GM12878 (cell line): ENCODE measurements around the gene NPB. TPM values are rescaled to one million over a fixed set of nuclear protein-coding genes. Genes with fewer than 3 reads are reported as not detected.

Source experiments
- ATAC-seq: fragments of 200-7000 bp; cut with Tn5 transposase; 3 replicates; pipeline ENCODE4 v1.9.1; 2020; ENCODE audit warnings: mild to moderate bottlenecking, moderate library complexity
- BruUV-seq: library from RNA; stranded (reverse); fragments of 400-500 nt; replicated peaks from 2 replicates; lab custom pipeline; 2021; lab: Mats Ljungman, UMichigan
- CTCF ChIA-PET: fragments of 300-600 bp; sonication (Branson Sonifier 250); formaldehyde crosslinking; extraction: SDS; loops from one replicate; lab custom pipeline; 2021; ENCODE audit warnings: inconsistent platforms; lab: Yijun Ruan, JAX
- POLR2A ChIA-PET: fragments of 350-600 bp; formaldehyde crosslinking; extraction: SDS; loops from one replicate; lab custom pipeline; 2021; ENCODE audit warnings: inconsistent platforms; lab: Charles Lee
- RAD21 ChIA-PET: fragments of 300-600 bp; sonication (Branson Sonifier 250); formaldehyde crosslinking; loops from one replicate; lab custom pipeline; 2023; ENCODE audit warnings: antibody characterized with exemption; ENCODE audit not compliant: unreplicated experiment; lab: Charles Lee
- SMC1A ChIA-PET: fragments of 300-600 bp; sonication (Branson Sonifier 250); formaldehyde crosslinking; loops from one replicate; lab custom pipeline; 2023; ENCODE audit not compliant: unreplicated experiment, uncharacterized antibody; lab: Charles Lee
- DNase-seq: peaks from one replicate; pipeline ENCODE4 v3.0.0-alpha.2; 2011; ENCODE audit warnings: low read depth, low spot score
- FAIRE-seq: peaks from 3 replicates; lab custom pipeline; 2011; peaks lifted over from hg19 to GRCh38; lab: Jason Lieb, UNC
- H2AFZ ChIP-seq: 2 replicates; pipeline ENCODE4 v1.6.0; 2011; ENCODE audit warnings: low read depth, low read length, control low read depth; ENCODE audit not compliant: control insufficient read depth
- H3K27ac ChIP-seq: 2 replicates; pipeline ENCODE4 v1.5.1; 2011; ENCODE audit warnings: control low read depth; ENCODE audit not compliant: control insufficient read depth, insufficient read depth
- H3K27me3 ChIP-seq, 2 experiments: replicated peaks in 1 of 2; 2 replicates each; pipeline versions ENCODE4 v1.6.0 to v1.6.1; 2011; ENCODE audit warnings: low read length in 1 of 2; ENCODE audit not compliant: control insufficient read depth in 2 of 2, insufficient read depth in 2 of 2
- H3K36me3 ChIP-seq, 2 experiments: 2 replicates each; pipeline ENCODE4 v1.5.1; 2011; ENCODE audit warnings: low read length in 1 of 2; ENCODE audit not compliant: control insufficient read depth in 2 of 2, insufficient read depth in 2 of 2
- H3K4me1 ChIP-seq: 2 replicates; pipeline ENCODE4 v1.6.1; 2011; ENCODE audit warnings: mild to moderate bottlenecking, low read length, moderate library complexity, mixed read lengths; ENCODE audit not compliant: control insufficient read depth, insufficient read depth
- H3K4me2 ChIP-seq: 2 replicates; pipeline ENCODE4 v1.6.0; 2011; ENCODE audit warnings: control low read depth; ENCODE audit not compliant: control insufficient read depth, insufficient read depth
- H3K4me3 ChIP-seq: fragments of 200-600 bp; sonication (generic); 2 replicates; pipeline ENCODE4 v1.5.1; 2016
- H3K79me2 ChIP-seq: 2 replicates; pipeline ENCODE4 v1.6.0; 2011; ENCODE audit warnings: low read length; ENCODE audit not compliant: control insufficient read depth, insufficient read depth
- H3K9ac ChIP-seq: 2 replicates; pipeline ENCODE4 v1.8.0; 2011; ENCODE audit warnings: low read length, control low read depth, mixed read lengths; ENCODE audit not compliant: control insufficient read depth, insufficient read depth
- H3K9me3 ChIP-seq: replicated peaks from 3 replicates; pipeline ENCODE4 v1.5.1; 2011; ENCODE audit warnings: mild to moderate bottlenecking, low read length; ENCODE audit not compliant: control insufficient read depth, insufficient read depth
- H4K20me1 ChIP-seq: 2 replicates; pipeline ENCODE4 v1.6.0; 2011; ENCODE audit not compliant: control insufficient read depth, insufficient read depth
- BCL11A ChIP-seq: IDR thresholded peaks from 2 replicates; pipeline ENCODE4 v1.6.1; 2011; ENCODE audit warnings: low read depth, low read length
- BRCA1 ChIP-seq: IDR thresholded peaks from 2 replicates; pipeline ENCODE4 v1.6.1; 2011; ENCODE audit warnings: low read depth, low read length, improper control_type of control experiment
- ESRRA ChIP-seq: IDR thresholded peaks from 2 replicates; pipeline ENCODE4 v1.6.1; 2012; ENCODE audit warnings: mild to moderate bottlenecking, low read length, improper control_type of control experiment
- FOS ChIP-seq: IDR thresholded peaks from 3 replicates; pipeline ENCODE4 v1.6.1; 2011; ENCODE audit warnings: borderline replicate concordance; ENCODE audit not compliant: insufficient read length; ENCODE audit errors: extremely low read depth
- HDGF ChIP-seq: fragments of 450-650 bp; IDR thresholded peaks from 2 replicates; pipeline ENCODE4 v1.6.1; 2016; ENCODE audit warnings: antibody characterized with exemption
- MTA3 ChIP-seq: IDR thresholded peaks from 2 replicates; pipeline ENCODE4 v1.6.1; 2012; ENCODE audit warnings: low read length, inconsistent platforms, borderline replicate concordance
- NFYA ChIP-seq: IDR thresholded peaks from 2 replicates; pipeline ENCODE4 v1.6.1; 2011; ENCODE audit warnings: low read depth, mild to moderate bottlenecking, low read length, improper control_type of control experiment, borderline replicate concordance
- PAX5 ChIP-seq: IDR thresholded peaks from 2 replicates; pipeline ENCODE4 v1.6.1; 2011; ENCODE audit warnings: low read depth, low read length, borderline replicate concordance
- SIX5 ChIP-seq: IDR thresholded peaks from 2 replicates; pipeline ENCODE4 v1.6.1; 2011; ENCODE audit warnings: mild to moderate bottlenecking, low read depth, low read length, moderate library complexity; ENCODE audit not compliant: severe bottlenecking
- WGBS: methylation state at CpG from one replicate; pipeline ENCODE4 v1.1.6; 2016; ENCODE audit warnings: low lambda C conversion rate; ENCODE audit not compliant: insufficient replicate concordance, insufficient coverage; ENCODE audit errors: missing lambda C conversion rate; 5-methylcytosine and 5-hydroxymethylcytosine counted together
- in situ Hi-C: fragments of 300-500 bp; cut with MboI; formaldehyde crosslinking; loops from 9 replicates; pipeline ENCODE4 v1.14.3; 2018; ENCODE audit warnings: mixed read lengths
- intact Hi-C: fragments of 100-400 bp; cut with micrococcal nuclease; formaldehyde crosslinking; loops from one replicate; pipeline ENCODE4 v1.14.2; 2022; ENCODE audit not compliant: unreplicated experiment
- polyA plus RNA-seq, 11 experiments: library from polyadenylated mRNA; depleted of rRNA in 4 of 11; unstranded in 6 of 11; stranded (reverse) in 5 of 11; fragments of >200 nt; fragmentation: Nextera tagmentation in 4 of 11; fragmentation: Illumina TruSeq in 1 of 11; extraction: Ambion mirVana in 4 of 11; extraction: Trizol in 1 of 11; gene quantifications; 1 replicate in 1 of 11; 2 replicates in 10 of 11; pipeline versions ENCODE4 v1.2.1 to v1.2.3, GENCODE V29; 2011 to 2016; ENCODE audit warnings: inconsistent platforms in 2 of 11, missing spikeins in 2 of 11, low read depth in 1 of 11
- total RNA-seq, 4 experiments: library from RNA; depleted of rRNA in 3 of 4; stranded (reverse); fragments of >200 nt in 3 of 4; fragmentation: Illumina TruSeq in 1 of 4; extraction: Trizol in 1 of 4; gene quantifications; 2 replicates each; pipeline versions ENCODE4 v1.2.1 to v1.2.3, GENCODE V29; 2013 to 2021
- TF ChIP-seq, protein P1 (sequence below): IDR thresholded peaks from 2 replicates; pipeline ENCODE4 v1.6.1; 2012; ENCODE audit warnings: improper control_type of control experiment, low read depth, low read length; ENCODE audit not compliant: insufficient replicate concordance
- TF ChIP-seq, protein P2 (sequence below): fragments of 450-650 bp; IDR thresholded peaks from 2 replicates; pipeline ENCODE4 v1.6.1; 2017; ENCODE audit warnings: antibody characterized with exemption, mild to moderate bottlenecking, moderate library complexity
- TF ChIP-seq, protein P3 (sequence below): IDR thresholded peaks from 2 replicates; pipeline ENCODE4 v1.6.1; 2012; ENCODE audit warnings: low read length, inconsistent platforms
- TF ChIP-seq, protein P4 (sequence below): IDR thresholded peaks from 2 replicates; pipeline ENCODE4 v1.6.1; 2012; ENCODE audit warnings: low read depth, low read length, improper control_type of control experiment

Gene NPB
- total and polyA plus RNA-seq, 10 of the 15 experiments (the other 5 are each of a cell fraction or from before 2014, with no cell fraction given): 0.03 to 0.40 (median 0.15) TPM; not detected in 2

DNA sequence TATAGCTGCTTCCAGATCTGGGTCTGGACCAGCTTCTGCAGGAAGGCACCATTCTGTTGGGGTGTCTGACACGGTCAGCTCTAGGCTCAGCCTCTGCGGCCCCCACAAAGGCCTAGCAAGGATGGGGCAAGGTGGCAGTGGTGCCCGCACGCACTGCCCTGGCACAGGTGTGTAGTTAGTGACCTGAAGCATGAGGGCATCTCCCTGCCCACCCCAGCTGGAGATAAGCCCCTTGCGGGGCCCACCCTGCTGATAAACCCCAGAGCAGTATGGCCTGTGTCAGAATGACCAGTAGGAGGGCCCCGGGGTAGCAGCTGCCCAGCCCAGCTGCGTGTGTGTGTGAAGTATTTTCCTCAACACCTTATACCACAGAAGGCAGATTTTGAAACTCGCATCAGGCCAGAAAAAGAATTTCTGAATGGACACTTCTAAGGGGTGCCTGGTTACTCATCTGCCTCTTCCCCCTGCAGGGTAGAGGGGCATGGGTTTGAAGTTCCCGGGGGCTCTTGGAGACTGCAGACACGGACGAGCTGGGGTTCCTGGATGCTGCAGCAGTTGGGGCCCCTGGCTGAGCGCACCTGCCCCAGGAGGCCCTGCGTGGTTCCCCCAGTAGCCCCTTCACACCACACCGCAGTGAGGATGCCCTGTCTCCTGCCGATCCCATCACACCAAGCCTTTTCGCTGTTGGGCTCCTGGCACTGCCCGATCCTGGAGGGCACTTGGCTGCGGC lies 35.4 kb upstream of the NPB start:
- no peak for FAIRE-seq
- H4K20me1 ChIP-seq: 0 out of 2 replicates have a peak, but pooled peaks cover 3% of the 10 kb centered on the region
- H3K27me3 ChIP-seq: no peaks in the 10 kb centered on the region
- peak overlapping the region; percentile 9 for H3K9ac ChIP-seq
- no peak overlapping the region for H3K4me2 ChIP-seq
- no peak overlapping the region for H3K27ac ChIP-seq
- H3K79me2 ChIP-seq: peaks cover 72% of the 10 kb centered on the region
- ChIA-PET RAD21 (interaction anchor here (0.6 kb wide), 1 partner anchor 17 kb away, joined by 3 read pairs; no protein-coding TSS in a partner anchor), CTCF (interaction anchor here (0.9 to 1.0 kb wide), 2 partner anchors 8 to 131 kb away, joined by 3 read pairs; no protein-coding TSS in a partner anchor), SMC1A (no interaction called here), POLR2A (interaction anchor here (0.6 to 1.4 kb wide), 3 partner anchors 14 to 102 kb away, joined by 3 to 5 read pairs (median 3); partner anchors contain the start of gene MCRIP1)
- peak; percentile 0; the same call in 1 of the 3 replicates for ATAC-seq
- in situ Hi-C loops: no loop called here
- H2AFZ ChIP-seq: no peak overlapping the region
- H3K36me3 ChIP-seq: peaks cover 11 to 24% of the 10 kb centered on the region in 2 experiments; a peak in 3 of 4 replicates
- peaks cover 13% of the 10 kb centered on the region for H3K4me1 ChIP-seq
- no peak overlapping the region for H3K4me3 ChIP-seq
- intact Hi-C loops: no loop called here
- no peak for DNase-seq
- 61% methylated on average over 18 of the region's 18 CpGs for WGBS
- BruUV-seq: no TSS peak
- no peaks in the 10 kb centered on the region for H3K9me3 ChIP-seq
- TF ChIP-seq, protein P1, sequence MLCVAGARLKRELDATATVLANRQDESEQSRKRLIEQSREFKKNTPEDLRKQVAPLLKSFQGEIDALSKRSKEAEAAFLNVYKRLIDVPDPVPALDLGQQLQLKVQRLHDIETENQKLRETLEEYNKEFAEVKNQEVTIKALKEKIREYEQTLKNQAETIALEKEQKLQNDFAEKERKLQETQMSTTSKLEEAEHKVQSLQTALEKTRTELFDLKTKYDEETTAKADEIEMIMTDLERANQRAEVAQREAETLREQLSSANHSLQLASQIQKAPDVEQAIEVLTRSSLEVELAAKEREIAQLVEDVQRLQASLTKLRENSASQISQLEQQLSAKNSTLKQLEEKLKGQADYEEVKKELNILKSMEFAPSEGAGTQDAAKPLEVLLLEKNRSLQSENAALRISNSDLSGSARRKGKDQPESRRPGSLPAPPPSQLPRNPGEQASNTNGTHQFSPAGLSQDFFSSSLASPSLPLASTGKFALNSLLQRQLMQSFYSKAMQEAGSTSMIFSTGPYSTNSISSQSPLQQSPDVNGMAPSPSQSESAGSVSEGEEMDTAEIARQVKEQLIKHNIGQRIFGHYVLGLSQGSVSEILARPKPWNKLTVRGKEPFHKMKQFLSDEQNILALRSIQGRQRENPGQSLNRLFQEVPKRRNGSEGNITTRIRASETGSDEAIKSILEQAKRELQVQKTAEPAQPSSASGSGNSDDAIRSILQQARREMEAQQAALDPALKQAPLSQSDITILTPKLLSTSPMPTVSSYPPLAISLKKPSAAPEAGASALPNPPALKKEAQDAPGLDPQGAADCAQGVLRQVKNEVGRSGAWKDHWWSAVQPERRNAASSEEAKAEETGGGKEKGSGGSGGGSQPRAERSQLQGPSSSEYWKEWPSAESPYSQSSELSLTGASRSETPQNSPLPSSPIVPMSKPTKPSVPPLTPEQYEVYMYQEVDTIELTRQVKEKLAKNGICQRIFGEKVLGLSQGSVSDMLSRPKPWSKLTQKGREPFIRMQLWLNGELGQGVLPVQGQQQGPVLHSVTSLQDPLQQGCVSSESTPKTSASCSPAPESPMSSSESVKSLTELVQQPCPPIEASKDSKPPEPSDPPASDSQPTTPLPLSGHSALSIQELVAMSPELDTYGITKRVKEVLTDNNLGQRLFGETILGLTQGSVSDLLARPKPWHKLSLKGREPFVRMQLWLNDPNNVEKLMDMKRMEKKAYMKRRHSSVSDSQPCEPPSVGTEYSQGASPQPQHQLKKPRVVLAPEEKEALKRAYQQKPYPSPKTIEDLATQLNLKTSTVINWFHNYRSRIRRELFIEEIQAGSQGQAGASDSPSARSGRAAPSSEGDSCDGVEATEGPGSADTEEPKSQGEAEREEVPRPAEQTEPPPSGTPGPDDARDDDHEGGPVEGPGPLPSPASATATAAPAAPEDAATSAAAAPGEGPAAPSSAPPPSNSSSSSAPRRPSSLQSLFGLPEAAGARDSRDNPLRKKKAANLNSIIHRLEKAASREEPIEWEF: peak; percentile 13
- TF ChIP-seq HDGF: 0 out of 2 replicates have a peak, but pooled peaks have one; percentile 63
- TF ChIP-seq SIX5: no peak
- TF ChIP-seq, protein P2, sequence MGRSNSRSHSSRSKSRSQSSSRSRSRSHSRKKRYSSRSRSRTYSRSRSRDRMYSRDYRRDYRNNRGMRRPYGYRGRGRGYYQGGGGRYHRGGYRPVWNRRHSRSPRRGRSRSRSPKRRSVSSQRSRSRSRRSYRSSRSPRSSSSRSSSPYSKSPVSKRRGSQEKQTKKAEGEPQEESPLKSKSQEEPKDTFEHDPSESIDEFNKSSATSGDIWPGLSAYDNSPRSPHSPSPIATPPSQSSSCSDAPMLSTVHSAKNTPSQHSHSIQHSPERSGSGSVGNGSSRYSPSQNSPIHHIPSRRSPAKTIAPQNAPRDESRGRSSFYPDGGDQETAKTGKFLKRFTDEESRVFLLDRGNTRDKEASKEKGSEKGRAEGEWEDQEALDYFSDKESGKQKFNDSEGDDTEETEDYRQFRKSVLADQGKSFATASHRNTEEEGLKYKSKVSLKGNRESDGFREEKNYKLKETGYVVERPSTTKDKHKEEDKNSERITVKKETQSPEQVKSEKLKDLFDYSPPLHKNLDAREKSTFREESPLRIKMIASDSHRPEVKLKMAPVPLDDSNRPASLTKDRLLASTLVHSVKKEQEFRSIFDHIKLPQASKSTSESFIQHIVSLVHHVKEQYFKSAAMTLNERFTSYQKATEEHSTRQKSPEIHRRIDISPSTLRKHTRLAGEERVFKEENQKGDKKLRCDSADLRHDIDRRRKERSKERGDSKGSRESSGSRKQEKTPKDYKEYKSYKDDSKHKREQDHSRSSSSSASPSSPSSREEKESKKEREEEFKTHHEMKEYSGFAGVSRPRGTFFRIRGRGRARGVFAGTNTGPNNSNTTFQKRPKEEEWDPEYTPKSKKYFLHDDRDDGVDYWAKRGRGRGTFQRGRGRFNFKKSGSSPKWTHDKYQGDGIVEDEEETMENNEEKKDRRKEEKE: no peak
- TF ChIP-seq, protein P3, sequence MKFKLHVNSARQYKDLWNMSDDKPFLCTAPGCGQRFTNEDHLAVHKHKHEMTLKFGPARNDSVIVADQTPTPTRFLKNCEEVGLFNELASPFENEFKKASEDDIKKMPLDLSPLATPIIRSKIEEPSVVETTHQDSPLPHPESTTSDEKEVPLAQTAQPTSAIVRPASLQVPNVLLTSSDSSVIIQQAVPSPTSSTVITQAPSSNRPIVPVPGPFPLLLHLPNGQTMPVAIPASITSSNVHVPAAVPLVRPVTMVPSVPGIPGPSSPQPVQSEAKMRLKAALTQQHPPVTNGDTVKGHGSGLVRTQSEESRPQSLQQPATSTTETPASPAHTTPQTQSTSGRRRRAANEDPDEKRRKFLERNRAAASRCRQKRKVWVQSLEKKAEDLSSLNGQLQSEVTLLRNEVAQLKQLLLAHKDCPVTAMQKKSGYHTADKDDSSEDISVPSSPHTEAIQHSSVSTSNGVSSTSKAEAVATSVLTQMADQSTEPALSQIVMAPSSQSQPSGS: peak; percentile 39; the same call in 1 of the 2 replicates
- TF ChIP-seq PAX5: no peak; the same call in 1 of the 2 replicates
- TF ChIP-seq NFYA: no peak
- TF ChIP-seq FOS: no peak
- no peak for TF ChIP-seq ESRRA
- TF ChIP-seq BRCA1: no peak
- peak; percentile 49 for TF ChIP-seq MTA3
- TF ChIP-seq BCL11A: peak; percentile 28; the same call in 1 of the 2 replicates
- TF ChIP-seq, protein P4, sequence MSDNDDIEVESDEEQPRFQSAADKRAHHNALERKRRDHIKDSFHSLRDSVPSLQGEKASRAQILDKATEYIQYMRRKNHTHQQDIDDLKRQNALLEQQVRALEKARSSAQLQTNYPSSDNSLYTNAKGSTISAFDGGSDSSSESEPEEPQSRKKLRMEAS: no peak
